NCI-H1092 (cell line): ENCODE results near the gene AKNA.
A peak's percentile ranks its signal among the peaks of the same experiment; 100 is the strongest.

Source experiments
- DNase-seq: peaks from one replicate; lab custom pipeline; 2025; lab: John Stamatoyannopoulos, UW

AKNA gene

GRCh38 chr9:114414346-114414745 is 26.6 kb upstream of the AKNA start:
- DNase-seq, result no peak

- DNase-seq, result no peak
Observed at GRCh38 chr9:114413861-114414301, 26.1 kb upstream of the AKNA start.

GRCh38 chr9:114412048-114412683 is 24.4 kb upstream of the AKNA start:
- DNase-seq, result no peak

- DNase-seq, result no peak
Observed at GRCh38 chr9:114411452-114411851, 23.7 kb upstream of the AKNA start.

- DNase-seq, result no peak
Observed at GRCh38 chr9:114410910-114411309, 23.1 kb upstream of the AKNA start.

GRCh38 chr9:114409842-114410241 is 22.1 kb upstream of the AKNA start:
- no peak for DNase-seq

- no peak for DNase-seq
Observed at GRCh38 chr9:114409103-114409780, 21.5 kb upstream of the AKNA start.

GRCh38 chr9:114408645-114409044 is 20.9 kb upstream of the AKNA start:
- no peak for DNase-seq

GRCh38 chr9:114407889-114408288 is 20.1 kb upstream of the AKNA start:
- DNase-seq, result no peak

- no peak for DNase-seq
Observed at GRCh38 chr9:114406441-114406840, 18.7 kb upstream of the AKNA start.

- DNase-seq, result peak; percentile 39
Observed at GRCh38 chr9:114405294-114406034, 17.7 kb upstream of the AKNA start.

- DNase-seq, result no peak
Observed at GRCh38 chr9:114404531-114404930, 16.7 kb upstream of the AKNA start.

- DNase-seq, result no peak
Observed at GRCh38 chr9:114403153-114403756, 15.5 kb upstream of the AKNA start.

- no peak for DNase-seq
Observed at GRCh38 chr9:114401344-114401743, 13.6 kb upstream of the AKNA start.

GRCh38 chr9:114400772-114401171 is 13.0 kb upstream of the AKNA start:
- no peak for DNase-seq

- no peak for DNase-seq
Observed at GRCh38 chr9:114400219-114400618, 12.4 kb upstream of the AKNA start.

- no peak for DNase-seq
Observed at GRCh38 chr9:114399381-114399780, 11.6 kb upstream of the AKNA start.

GRCh38 chr9:114397848-114398605 is 10.2 kb upstream of the AKNA start:
- peak; percentile 87 for DNase-seq

GRCh38 chr9:114397219-114397847 is 9.6 kb upstream of the AKNA start:
- DNase-seq, result no peak

- no peak for DNase-seq
Observed at GRCh38 chr9:114396558-114397218, 8.9 kb upstream of the AKNA start.

- DNase-seq, result no peak
Observed at GRCh38 chr9:114395768-114396167, 8.0 kb upstream of the AKNA start.
